Upper lobe of left lung (tissue), 6 donors: ENCODE data around the gene TMEM229A. TPM values are rescaled to one million over a fixed set of nuclear protein-coding genes. Genes with fewer than 3 reads are reported as not detected.

Experiments
- ATAC-seq, 2 donors: fragments of 200-7000 bp; cut with Tn5 transposase; one replicate each; pipeline ENCODE4 v1.9.1; 2022; ENCODE audit warnings: mild to moderate bottlenecking in 2 of 2, moderate library complexity in 2 of 2; ENCODE audit not compliant: low FRiP score in 2 of 2
- DNase-seq, 2 donors: peaks; one replicate each; pipeline ENCODE4 v3.0.0-alpha.2; 2019 to 2020
- H3K27ac ChIP-seq, 4 donors: fragments of 200-600 bp; sonication (generic); one replicate each; pipeline ENCODE4 v1.5.1; 2016 to 2019
- H3K27me3 ChIP-seq, 4 donors: fragments of 200-600 bp; sonication (generic); one replicate each; pipeline ENCODE4 v1.5.1; 2017 to 2019
- H3K36me3 ChIP-seq, 4 donors: fragments of 200-600 bp; sonication (generic); one replicate each; pipeline ENCODE4 v1.5.1; 2016 to 2019
- H3K4me1 ChIP-seq, 4 donors: fragments of 200-600 bp; sonication (generic); one replicate each; pipeline ENCODE4 v1.5.1; 2018 to 2019
- H3K4me3 ChIP-seq, 4 donors: fragments of 200-600 bp; sonication (generic); one replicate each; pipeline ENCODE4 v1.5.1; 2017 to 2019; ENCODE audit warnings: mild to moderate bottlenecking in 2 of 4, moderate library complexity in 1 of 4
- H3K9me3 ChIP-seq, 4 donors: fragments of 200-600 bp; sonication (generic); one replicate each; pipeline ENCODE4 v1.5.1; 2018 to 2019
- EP300 ChIP-seq, 4 donors: sonication (generic); formaldehyde crosslinking; IDR thresholded peaks; one replicate each; pipeline ENCODE4 v1.5.1; 2017; ENCODE audit warnings: antibody characterized with exemption in 4 of 4, control low read depth in 2 of 4
- POLR2A ChIP-seq, 4 donors: fragments of 450-650 bp; IDR thresholded peaks; one replicate each; pipeline ENCODE4 v1.5.1; 2016 to 2017; ENCODE audit warnings: antibody characterized with exemption in 4 of 4, mild to moderate bottlenecking in 2 of 4
- POLR2AphosphoS5 ChIP-seq, 2 donors: sonication (generic); formaldehyde crosslinking; IDR thresholded peaks; one replicate each; pipeline ENCODE4 v1.5.1; 2017; ENCODE audit warnings: antibody characterized with exemption in 2 of 2
- WGBS, 2 donors: methylation state at CpG; one replicate each; pipeline ENCODE4 v1.1.5; 2017 to 2018; 5-methylcytosine and 5-hydroxymethylcytosine counted together
- total RNA-seq, 6 donors: library from RNA; depleted of rRNA in 4 of 6; stranded (reverse); fragments of >200 nt in 4 of 6; gene quantifications; one replicate each; pipeline versions ENCODE4 v1.1.0 to v1.2.1, GENCODE V29; 2016 to 2021
- TF ChIP-seq, protein P1 (sequence below), 6 experiments: fragments of 450-650 bp in 4 of 6; fragments of 200-600 bp in 2 of 6; sonication (generic) in 2 of 6; IDR thresholded peaks; one replicate each; pipeline ENCODE4 v1.5.1; 2016 to 2019; ENCODE audit warnings: antibody characterized with exemption in 6 of 6
- donor health status: DM: no; HTN: no; CAD: no; lungs with moderate emphysema.
- donor health status: DM: no; HTN: yes; CAD: no; lungs with severe emphysema.

Gene TMEM229A
- total RNA-seq, 6 donors from 2014 or later: 0.14 TPM; not detected in 5

DNA sequence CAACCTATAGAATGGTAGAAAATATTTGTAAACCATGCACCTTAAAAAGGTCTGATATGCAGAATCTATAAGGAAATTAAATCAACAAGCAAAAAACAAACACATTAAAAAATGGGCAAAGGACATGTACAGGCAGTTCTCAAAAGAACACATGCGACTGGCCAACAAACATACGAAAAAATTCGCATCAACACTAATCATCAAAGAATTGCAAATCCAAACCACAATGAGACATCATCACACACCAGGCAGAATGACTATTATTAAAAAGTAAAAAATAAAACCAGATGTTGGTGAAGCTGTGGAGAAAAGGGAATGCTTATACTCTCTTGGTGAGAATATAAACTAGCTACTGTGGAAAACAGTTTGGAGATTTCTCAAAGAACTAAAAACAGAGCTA, 33.2 kb downstream of the TMEM229A start:
- Histone ChIP-seq H3K4me3 (no peak overlapping the region), H3K9me3 (peaks cover 0 to 6% (median 3%) of the 10 kb centered on the region in 4 donors), H3K4me1 (no peaks in the 10 kb centered on the region), H3K27ac (no peak overlapping the region), H3K27me3 (no peaks in the 10 kb centered on the region), H3K36me3 (no peaks in the 10 kb centered on the region)
- WGBS, 2 donors: 95 to 97% methylated on average over 3 of the region's 3 CpGs
- ATAC-seq (no peak), DNase-seq (no peak)
- TF ChIP-seq, protein P1, sequence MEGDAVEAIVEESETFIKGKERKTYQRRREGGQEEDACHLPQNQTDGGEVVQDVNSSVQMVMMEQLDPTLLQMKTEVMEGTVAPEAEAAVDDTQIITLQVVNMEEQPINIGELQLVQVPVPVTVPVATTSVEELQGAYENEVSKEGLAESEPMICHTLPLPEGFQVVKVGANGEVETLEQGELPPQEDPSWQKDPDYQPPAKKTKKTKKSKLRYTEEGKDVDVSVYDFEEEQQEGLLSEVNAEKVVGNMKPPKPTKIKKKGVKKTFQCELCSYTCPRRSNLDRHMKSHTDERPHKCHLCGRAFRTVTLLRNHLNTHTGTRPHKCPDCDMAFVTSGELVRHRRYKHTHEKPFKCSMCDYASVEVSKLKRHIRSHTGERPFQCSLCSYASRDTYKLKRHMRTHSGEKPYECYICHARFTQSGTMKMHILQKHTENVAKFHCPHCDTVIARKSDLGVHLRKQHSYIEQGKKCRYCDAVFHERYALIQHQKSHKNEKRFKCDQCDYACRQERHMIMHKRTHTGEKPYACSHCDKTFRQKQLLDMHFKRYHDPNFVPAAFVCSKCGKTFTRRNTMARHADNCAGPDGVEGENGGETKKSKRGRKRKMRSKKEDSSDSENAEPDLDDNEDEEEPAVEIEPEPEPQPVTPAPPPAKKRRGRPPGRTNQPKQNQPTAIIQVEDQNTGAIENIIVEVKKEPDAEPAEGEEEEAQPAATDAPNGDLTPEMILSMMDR (IDR thresholded peaks at IDR 0.05): no peak
- TF ChIP-seq POLR2AphosphoS5 (IDR thresholded peaks at IDR 0.05) (no peak), EP300 (IDR thresholded peaks at IDR 0.05) (no peak), POLR2A (IDR thresholded peaks at IDR 0.05) (no peak)

DNA sequence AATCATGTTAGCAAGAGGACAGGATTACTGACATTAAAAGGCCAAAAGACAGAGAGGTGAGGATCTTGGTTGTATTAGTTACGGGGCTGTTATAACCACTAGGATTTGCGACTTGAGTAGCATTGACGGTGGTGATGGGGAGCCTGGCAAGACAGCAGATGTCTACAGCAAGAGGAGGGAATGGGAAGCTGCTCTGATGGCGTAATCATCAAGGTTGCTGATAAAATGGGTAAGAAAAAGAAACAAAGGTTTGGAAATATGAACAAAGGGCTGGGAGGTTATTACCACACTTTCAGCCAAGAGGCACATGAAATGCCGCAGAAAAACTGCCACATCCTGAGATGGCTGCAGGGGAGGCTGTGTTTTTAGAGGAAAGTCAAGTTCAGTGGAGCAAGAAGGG, 33.9 kb downstream of the TMEM229A start:
- no peak for TF ChIP-seq POLR2AphosphoS5 (IDR thresholded peaks at IDR 0.05)
- TF ChIP-seq, protein P1 (IDR thresholded peaks at IDR 0.05): no peak
- no peak for TF ChIP-seq POLR2A (IDR thresholded peaks at IDR 0.05)
- no peak for TF ChIP-seq EP300 (IDR thresholded peaks at IDR 0.05)
- WGBS, 2 donors: 90 to 92% methylated on average over 5 of the region's 5 CpGs
- H3K4me1 ChIP-seq: no peaks in the 10 kb centered on the region
- H3K4me3 ChIP-seq: no peak overlapping the region
- peaks cover 0 to 6% (median 3%) of the 10 kb centered on the region in 4 donors for H3K9me3 ChIP-seq
- no peaks in the 10 kb centered on the region for H3K27me3 ChIP-seq
- H3K27ac ChIP-seq: no peak overlapping the region
- no peaks in the 10 kb centered on the region for H3K36me3 ChIP-seq
- ATAC-seq: no peak
- no peak for DNase-seq

DNA sequence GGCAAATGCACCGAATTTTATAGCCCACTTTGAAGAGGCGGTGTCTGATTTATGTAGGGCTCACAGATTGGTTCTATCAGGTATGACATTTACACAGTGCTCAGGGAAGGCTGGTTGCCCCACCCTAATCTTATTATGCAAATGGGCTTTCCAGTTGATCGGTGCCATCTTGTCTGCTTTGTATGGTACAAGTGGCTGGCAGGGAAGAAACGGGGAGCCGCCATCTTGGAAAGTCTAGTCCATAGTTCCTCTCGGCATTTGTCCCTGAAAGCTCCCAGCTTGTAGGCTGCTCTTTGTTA, 36.6 kb downstream of the TMEM229A start:
- H3K4me3 ChIP-seq: no peak overlapping the region

DNA sequence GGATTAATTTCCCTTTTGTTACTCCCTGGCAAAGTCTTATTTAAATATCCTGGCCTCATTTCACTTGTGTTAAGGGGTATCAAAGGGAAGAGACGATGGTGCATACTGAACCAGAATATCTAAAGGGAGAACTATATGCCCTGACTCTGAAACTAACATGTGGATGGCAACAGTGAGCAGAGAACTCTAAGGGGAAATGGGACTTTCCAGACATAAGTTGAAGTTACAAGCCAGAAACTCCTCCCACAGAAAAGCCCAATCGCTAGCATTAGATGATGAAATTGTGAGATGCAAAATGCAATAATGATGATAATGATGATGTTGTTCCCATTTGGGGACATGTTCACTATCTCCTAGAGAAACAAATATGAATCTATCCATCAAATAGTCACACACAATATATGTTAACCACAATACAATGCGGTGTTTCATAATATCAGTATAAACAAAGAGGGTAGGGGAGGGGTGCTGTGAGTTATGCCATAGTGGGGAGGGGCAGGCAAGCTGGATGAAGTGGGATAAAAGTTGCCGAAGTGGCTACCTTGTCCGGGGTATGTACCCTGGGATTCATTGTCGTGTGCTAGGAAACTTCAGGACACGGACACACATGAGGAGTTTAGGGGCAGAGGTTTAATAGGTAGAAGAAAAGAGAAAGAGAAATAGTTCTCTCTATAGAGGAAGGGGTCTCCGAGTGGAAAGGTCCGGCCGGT, 37.1 kb downstream of the TMEM229A start:
- DNase-seq: no peak
- 90 to 92% methylated on average over 10 of the region's 10 CpGs for WGBS, 2 donors

More for the DNA sequence above, 36.6 kb downstream of the TMEM229A start:
- Histone ChIP-seq H3K9me3 (peaks cover 0 to 2% (median 0%) of the 10 kb centered on the region in 4 donors), H3K27me3 (no peaks in the 10 kb centered on the region), H3K36me3 (no peaks in the 10 kb centered on the region), H3K4me1 (no peaks in the 10 kb centered on the region), H3K27ac (no peak overlapping the region)
- WGBS, 2 donors: 88 to 96% methylated on average over 6 of the region's 6 CpGs
- no peak for DNase-seq
- no peak for ATAC-seq
- no peak for TF ChIP-seq EP300 (IDR thresholded peaks at IDR 0.05)
- no peak for TF ChIP-seq POLR2AphosphoS5 (IDR thresholded peaks at IDR 0.05)
- TF ChIP-seq POLR2A (IDR thresholded peaks at IDR 0.05): no peak
- TF ChIP-seq, protein P1 (IDR thresholded peaks at IDR 0.05): no peak

More for the DNA sequence above, 37.1 kb downstream of the TMEM229A start:
- no peaks in the 10 kb centered on the region for H3K27me3 ChIP-seq
- H3K36me3 ChIP-seq: no peaks in the 10 kb centered on the region
- no peak for ATAC-seq
- no peaks in the 10 kb centered on the region for H3K4me1 ChIP-seq
- TF ChIP-seq EP300 (IDR thresholded peaks at IDR 0.05) (no peak), POLR2AphosphoS5 (IDR thresholded peaks at IDR 0.05) (no peak), POLR2A (IDR thresholded peaks at IDR 0.05) (no peak)
- TF ChIP-seq, protein P1 (IDR thresholded peaks at IDR 0.05): no peak
- H3K4me3 ChIP-seq: no peak overlapping the region
- H3K27ac ChIP-seq: no peak overlapping the region
- H3K9me3 ChIP-seq: no peaks in the 10 kb centered on the region
